GM12875 (cell line): ENCODE results near the gene PKMYT1.
A peak's percentile ranks its signal among the peaks of the same experiment; 100 is the strongest.

Experiments
- H3K4me3 ChIP-seq: one replicate; pipeline ENCODE4 v1.5.1; 2011; ENCODE audit warnings: low read depth, low read length, control low read depth
- TF ChIP-seq, protein P1 (sequence below): IDR thresholded peaks from 2 replicates; pipeline ENCODE4 v1.5.1; 2011; ENCODE audit warnings: low read depth, mild to moderate bottlenecking, control low read depth, inconsistent platforms, low read length, moderate library complexity, borderline replicate concordance; ENCODE audit not compliant: insufficient read depth

The PKMYT1 gene

DNA sequence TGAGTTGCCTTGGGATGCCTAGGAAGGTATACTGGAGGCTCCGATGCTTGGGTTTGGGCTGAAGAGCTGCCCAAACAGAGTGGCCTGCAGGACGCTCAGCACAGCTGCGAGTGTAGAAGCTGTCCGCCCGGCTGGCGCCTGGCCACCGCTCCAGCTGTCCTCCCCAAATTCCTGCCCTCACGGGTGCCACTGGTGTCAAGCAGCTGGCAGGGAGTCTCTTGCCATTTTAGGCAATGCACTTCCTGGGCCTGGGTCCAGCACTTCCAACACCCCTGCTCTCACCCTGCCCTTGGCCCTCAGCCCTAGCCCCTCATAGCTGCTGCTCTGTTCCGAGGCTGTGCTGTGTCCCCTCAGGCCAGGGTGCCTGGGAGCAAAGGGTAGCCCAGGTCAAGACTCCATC, 5.2 kb upstream of the PKMYT1 start:
- TF ChIP-seq, protein P1, sequence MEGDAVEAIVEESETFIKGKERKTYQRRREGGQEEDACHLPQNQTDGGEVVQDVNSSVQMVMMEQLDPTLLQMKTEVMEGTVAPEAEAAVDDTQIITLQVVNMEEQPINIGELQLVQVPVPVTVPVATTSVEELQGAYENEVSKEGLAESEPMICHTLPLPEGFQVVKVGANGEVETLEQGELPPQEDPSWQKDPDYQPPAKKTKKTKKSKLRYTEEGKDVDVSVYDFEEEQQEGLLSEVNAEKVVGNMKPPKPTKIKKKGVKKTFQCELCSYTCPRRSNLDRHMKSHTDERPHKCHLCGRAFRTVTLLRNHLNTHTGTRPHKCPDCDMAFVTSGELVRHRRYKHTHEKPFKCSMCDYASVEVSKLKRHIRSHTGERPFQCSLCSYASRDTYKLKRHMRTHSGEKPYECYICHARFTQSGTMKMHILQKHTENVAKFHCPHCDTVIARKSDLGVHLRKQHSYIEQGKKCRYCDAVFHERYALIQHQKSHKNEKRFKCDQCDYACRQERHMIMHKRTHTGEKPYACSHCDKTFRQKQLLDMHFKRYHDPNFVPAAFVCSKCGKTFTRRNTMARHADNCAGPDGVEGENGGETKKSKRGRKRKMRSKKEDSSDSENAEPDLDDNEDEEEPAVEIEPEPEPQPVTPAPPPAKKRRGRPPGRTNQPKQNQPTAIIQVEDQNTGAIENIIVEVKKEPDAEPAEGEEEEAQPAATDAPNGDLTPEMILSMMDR = no peak
- H3K4me3 ChIP-seq = no peak overlapping the region

GRCh38 chr16:2983706-2984136, 3.5 kb upstream of the PKMYT1 start:
- H3K4me3 ChIP-seq = peak overlapping the region; percentile 38

GRCh38 chr16:2982402-2982801, 2.2 kb upstream of the PKMYT1 start:
- TF ChIP-seq, protein P1 = no peak

More at GRCh38 chr16:2983706-2984136, 3.5 kb upstream of the PKMYT1 start:
- TF ChIP-seq, protein P1 = peak; percentile 96

GRCh38 chr16:2981899-2982250, 1.6 kb upstream of the PKMYT1 start:
- no peak overlapping the region for H3K4me3 ChIP-seq
- TF ChIP-seq, protein P1 = no peak

More at GRCh38 chr16:2982402-2982801, 2.2 kb upstream of the PKMYT1 start:
- no peak overlapping the region for H3K4me3 ChIP-seq

DNA sequence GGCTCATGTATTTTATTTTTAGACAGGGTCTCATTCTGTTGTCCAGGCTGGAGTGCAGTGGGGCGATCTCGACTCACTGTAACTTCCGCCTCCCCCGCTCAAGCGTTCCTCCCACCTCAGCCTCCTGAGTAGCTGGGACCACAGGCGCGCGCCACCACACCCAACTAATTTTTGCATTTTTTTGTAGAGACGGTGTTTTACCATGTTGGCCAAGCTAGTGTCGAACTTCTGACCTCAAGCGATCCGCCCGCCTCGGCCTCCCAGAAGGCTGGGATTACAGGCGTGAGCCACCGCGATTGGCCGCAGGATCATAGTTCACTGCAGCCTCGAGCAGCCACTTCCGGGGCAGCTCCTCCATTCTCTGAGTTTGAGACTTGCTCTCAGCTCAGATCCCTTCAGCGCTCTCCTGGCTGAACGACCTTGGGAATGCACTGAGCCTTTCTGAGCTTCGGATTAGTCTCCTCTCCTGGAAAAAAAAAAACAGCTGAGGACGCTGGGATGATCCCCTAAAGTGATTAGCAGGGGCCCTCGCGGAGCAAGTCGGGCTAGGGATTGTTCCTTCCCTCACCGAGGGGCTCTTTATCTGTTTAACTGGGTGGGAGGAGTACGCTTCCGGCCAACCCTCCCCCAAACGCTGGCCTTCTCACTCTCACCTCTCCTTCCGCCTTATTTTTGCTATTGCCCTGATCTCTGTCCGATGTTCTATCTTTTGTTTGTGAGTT, 1.1 kb upstream of the PKMYT1 start:
- peak overlapping the region; percentile 93 for H3K4me3 ChIP-seq
- TF ChIP-seq, protein P1 = no peak

DNA sequence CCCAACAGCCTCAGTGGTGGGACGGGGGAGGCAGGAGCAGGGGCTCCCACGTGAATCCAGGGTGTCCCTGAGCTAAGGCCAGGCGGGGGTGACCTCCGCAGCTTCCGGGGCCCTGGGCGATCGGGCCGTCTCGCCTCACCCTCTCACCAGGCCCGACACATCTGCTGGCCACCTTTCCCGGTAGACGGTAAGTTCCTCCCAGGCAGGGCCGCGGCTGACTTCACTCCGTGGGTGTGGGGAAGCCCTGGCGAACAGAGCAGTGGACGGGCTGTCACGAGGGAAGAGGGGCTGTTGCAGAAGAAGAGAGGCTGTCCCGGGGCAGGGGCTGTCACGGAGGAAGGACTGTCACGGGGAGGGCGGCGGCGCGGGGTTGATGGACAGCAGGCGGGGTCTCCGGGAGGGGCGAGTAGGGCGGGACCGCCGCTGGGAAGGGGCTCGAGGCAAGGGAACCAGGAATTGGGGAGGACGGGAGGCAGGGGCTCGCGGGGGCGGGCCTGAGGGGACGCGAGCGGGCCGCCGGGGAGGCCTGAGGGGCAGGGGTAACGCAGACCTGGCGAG, 498 bp downstream of the PKMYT1 start:
- TF ChIP-seq, protein P1 = no peak

GRCh38 chr16:2977440-2977839, 2.8 kb downstream of the PKMYT1 start:
- no peak overlapping the region for H3K4me3 ChIP-seq
- TF ChIP-seq, protein P1 = no peak

More for the DNA sequence above, 498 bp downstream of the PKMYT1 start:
- H3K4me3 ChIP-seq = peak overlapping the region; percentile 93
